Neuronal stem cell (in vitro differentiated cells): ENCODE data around the gene ZNHIT2.
"Not testable (repeated sequence)": the region's sequence is repeated elsewhere in the genome, so short reads cannot be mapped to it uniquely, and the experiment has no call there.

Source experiments
- DNase-seq: peaks from one replicate; pipeline ENCODE4 v3.0.0-alpha.2; 2013; ENCODE audit warnings: low spot score
- H2AFZ ChIP-seq: one replicate; pipeline ENCODE4 v1.6.1; 2013; ENCODE audit warnings: mild to moderate bottlenecking, low read length, inconsistent platforms
- H2AK5ac ChIP-seq: 2 replicates; pipeline ENCODE4 v1.6.1; 2013; ENCODE audit warnings: low read depth, mild to moderate bottlenecking, inconsistent platforms, low read length, moderate library complexity, mixed read lengths
- H2BK120ac ChIP-seq: 2 replicates; pipeline ENCODE4 v1.6.1; 2013; ENCODE audit warnings: low read depth, mild to moderate bottlenecking, inconsistent platforms, low read length, moderate library complexity, mixed read lengths
- H2BK12ac ChIP-seq: one replicate; pipeline ENCODE4 v1.6.1; 2013; ENCODE audit warnings: low read length, inconsistent platforms
- H2BK15ac ChIP-seq: 2 replicates; pipeline ENCODE4 v1.6.1; 2013; ENCODE audit warnings: mild to moderate bottlenecking, low read length, inconsistent platforms, mixed read lengths
- H2BK5ac ChIP-seq: one replicate; pipeline ENCODE4 v1.6.1; 2013; ENCODE audit warnings: inconsistent platforms, mild to moderate bottlenecking, low read length, moderate library complexity
- H3K14ac ChIP-seq: one replicate; pipeline ENCODE4 v1.6.1; 2013; ENCODE audit warnings: low read length, inconsistent platforms
- H3K18ac ChIP-seq: 2 replicates; pipeline ENCODE4 v1.6.1; 2013; ENCODE audit warnings: low read length, inconsistent platforms
- H3K23ac ChIP-seq: 2 replicates; pipeline ENCODE4 v1.6.1; 2013; ENCODE audit warnings: low read depth, mild to moderate bottlenecking, mixed read lengths, low read length, inconsistent platforms; ENCODE audit not compliant: poor library complexity
- H3K27ac ChIP-seq: replicated peaks from 3 replicates; pipeline ENCODE4 v1.5.1; 2013; ENCODE audit warnings: low read length, inconsistent platforms
- H3K27me3 ChIP-seq, 3 experiments: 2 replicates each; pipeline ENCODE4 v1.6.1; 2013; ENCODE audit warnings: low read length in 3 of 3, mild to moderate bottlenecking in 2 of 3, inconsistent platforms in 1 of 3, low read depth in 1 of 3, mixed read lengths in 1 of 3, moderate library complexity in 1 of 3; ENCODE audit not compliant: control insufficient read depth in 3 of 3, insufficient read depth in 3 of 3
- H3K36me3 ChIP-seq, 2 donors: replicated peaks in 1 of 2; 2 replicates each; pipeline ENCODE4 v1.6.1; 2013; ENCODE audit warnings: low read length in 2 of 2; ENCODE audit not compliant: control insufficient read depth in 2 of 2, insufficient read depth in 2 of 2
- H3K4ac ChIP-seq: 2 replicates; pipeline ENCODE4 v1.6.1; 2013; ENCODE audit warnings: inconsistent platforms, mild to moderate bottlenecking, low read length, moderate library complexity
- H3K4me1 ChIP-seq, 2 donors: 1 replicate in 1 of 2; 2 replicates in 1 of 2; pipeline ENCODE4 v1.6.1; 2013; ENCODE audit warnings: low read length in 2 of 2, low read depth in 1 of 2; ENCODE audit not compliant: control insufficient read depth in 2 of 2, insufficient read depth in 1 of 2
- H3K4me2 ChIP-seq: one replicate; pipeline ENCODE4 v1.6.1; 2013; ENCODE audit warnings: mild to moderate bottlenecking, low read length, inconsistent platforms; ENCODE audit not compliant: insufficient read depth, poor library complexity, severe bottlenecking
- H3K4me3 ChIP-seq, 2 donors: 2 replicates each; pipeline ENCODE4 v1.5.1; 2013; ENCODE audit warnings: low read length in 2 of 2, mild to moderate bottlenecking in 2 of 2, inconsistent platforms in 1 of 2, moderate library complexity in 1 of 2
- H3K79me1 ChIP-seq: one replicate; pipeline ENCODE4 v1.6.1; 2013; ENCODE audit warnings: low read depth, mild to moderate bottlenecking, inconsistent platforms, low read length, moderate library complexity
- H3K9ac ChIP-seq: one replicate; pipeline ENCODE4 v1.6.1; 2013; ENCODE audit warnings: mild to moderate bottlenecking, low read depth, low read length, inconsistent platforms; ENCODE audit not compliant: poor library complexity
- H3K9me3 ChIP-seq, 2 donors: replicated peaks in 1 of 2; 2 replicates each; pipeline versions ENCODE3 to v1.6.1; 2013; ENCODE audit warnings: low read length in 2 of 2, mild to moderate bottlenecking in 2 of 2, inconsistent platforms in 1 of 2, low read depth in 1 of 2, mixed read lengths in 1 of 2, moderate library complexity in 1 of 2; ENCODE audit not compliant: control insufficient read depth in 2 of 2, insufficient read depth in 1 of 2
- H4K8ac ChIP-seq: one replicate; pipeline ENCODE4 v1.6.1; 2013; ENCODE audit warnings: low read depth, mild to moderate bottlenecking, inconsistent platforms, low read length, moderate library complexity
- H4K91ac ChIP-seq: one replicate; pipeline ENCODE4 v1.6.1; 2013; ENCODE audit warnings: low read length, low read depth, mild to moderate bottlenecking, inconsistent platforms; ENCODE audit not compliant: poor library complexity
- WGBS, 2 donors: extraction: QIAGEN DNeasy Blood & Tissue Kit; methylation state at CpG; one replicate each; pipeline ENCODE4 v1.1.7; 2013; ENCODE audit warnings: missing lambda C conversion rate in 2 of 2, mixed read lengths in 1 of 2; ENCODE audit not compliant: insufficient read length in 2 of 2, insufficient replicate concordance in 1 of 2; ENCODE audit errors: extremely low coverage in 2 of 2; 5-methylcytosine and 5-hydroxymethylcytosine counted together

ZNHIT2 gene

DNA sequence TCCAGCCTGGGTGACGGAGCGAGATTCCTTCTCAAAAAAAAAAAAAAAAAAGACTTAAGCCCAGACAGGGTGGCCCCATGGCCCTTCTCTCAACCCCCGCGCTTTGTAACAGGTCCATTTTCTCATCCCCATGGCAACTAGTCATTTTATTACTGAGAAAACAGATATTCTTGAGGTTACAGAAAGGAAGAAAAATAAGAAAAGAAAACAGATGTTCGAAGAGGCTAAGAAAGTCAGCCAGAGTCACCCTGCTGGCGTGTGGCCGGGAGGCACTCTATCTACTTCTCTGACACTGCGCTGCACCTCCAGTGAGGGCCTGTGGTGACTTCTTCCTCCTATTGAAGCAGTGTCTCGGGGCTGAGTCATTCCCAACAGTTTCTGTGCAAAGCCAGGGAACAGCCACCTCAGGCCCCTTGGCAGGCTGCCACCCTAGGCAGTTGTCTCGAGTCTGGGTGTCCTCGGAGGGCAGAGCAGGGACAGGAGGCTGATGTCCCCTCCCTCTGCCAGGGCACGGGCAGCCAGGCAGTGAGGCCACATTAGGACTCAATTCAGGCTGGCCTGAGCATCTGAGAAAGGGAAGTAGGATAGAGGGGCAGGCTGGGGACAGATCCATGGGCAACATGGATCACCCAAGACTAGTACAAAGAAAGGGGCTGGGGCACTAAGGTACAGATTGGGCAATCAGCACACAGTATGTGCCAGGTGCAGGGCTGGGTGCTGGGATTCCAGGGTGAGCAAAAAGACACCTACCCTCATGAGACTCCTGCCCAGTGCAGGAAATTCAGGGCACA, 33.2 kb upstream of the ZNHIT2 start:
- H3K4me1 ChIP-seq = peaks cover 0 to 9% of the 10 kb centered on the region in 2 donors
- H3K79me1 ChIP-seq = no peaks in the 10 kb centered on the region
- peak overlapping the region; percentile 80 for H2AFZ ChIP-seq
- no CpG with 5 or more reads among the region's 12 CpGs for whole genome bisulfite sequencing, 2 donors
- H3K18ac ChIP-seq = no peak overlapping the region
- DNase-seq = no peak
- H2BK120ac ChIP-seq = no peak overlapping the region
- H3K9ac ChIP-seq = no peak overlapping the region
- no peak overlapping the region for H2BK12ac ChIP-seq
- no peak overlapping the region for H2AK5ac ChIP-seq
- H2BK15ac ChIP-seq = no peak overlapping the region
- no peaks in the 10 kb centered on the region for H3K36me3 ChIP-seq
- H3K4ac ChIP-seq = no peak overlapping the region
- no peak overlapping the region for H3K4me3 ChIP-seq
- no peak overlapping the region for H3K14ac ChIP-seq
- H4K8ac ChIP-seq = no peak overlapping the region
- peaks cover 0 to 4% (median 0%) of the 10 kb centered on the region in 3 experiments for H3K27me3 ChIP-seq
- no peak overlapping the region for H3K27ac ChIP-seq
- H2BK5ac ChIP-seq = no peak overlapping the region
- H3K4me2 ChIP-seq = no peak overlapping the region
- peaks cover 2 to 10% of the 10 kb centered on the region in 2 donors for H3K9me3 ChIP-seq
- H4K91ac ChIP-seq = no peak overlapping the region
- H3K23ac ChIP-seq = no peak overlapping the region

DNA sequence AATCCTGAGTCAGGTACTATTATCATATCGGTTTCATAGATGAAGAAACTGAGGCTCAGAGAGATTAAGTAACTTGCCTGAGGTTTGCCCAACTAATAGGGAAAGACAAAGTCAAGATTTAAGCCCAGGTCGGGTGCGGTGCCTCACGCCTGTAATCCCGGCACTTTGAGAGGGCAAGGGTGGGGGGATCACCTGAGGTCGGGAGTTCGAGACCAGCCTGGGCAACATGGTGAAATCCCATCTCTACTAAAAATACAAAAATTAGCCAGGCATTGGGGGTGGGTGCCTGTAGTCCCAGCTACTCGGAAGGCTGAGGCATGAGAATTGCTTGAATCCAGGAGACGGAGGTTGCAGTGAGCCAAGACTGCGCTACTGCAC, 32.6 kb upstream of the ZNHIT2 start:
- not testable (repeated sequence) for H3K36me3 ChIP-seq, H3K9ac ChIP-seq, H3K4ac ChIP-seq, H2BK15ac ChIP-seq, H4K8ac ChIP-seq, H3K23ac ChIP-seq, H2BK120ac ChIP-seq, H3K27me3 ChIP-seq, H2BK12ac ChIP-seq, H3K4me2 ChIP-seq, H4K91ac ChIP-seq, H3K14ac ChIP-seq, H3K4me1 ChIP-seq, H2AK5ac ChIP-seq, H2BK5ac ChIP-seq, H3K18ac ChIP-seq, H3K79me1 ChIP-seq, DNase-seq, H3K27ac ChIP-seq, H3K4me3 ChIP-seq
- peaks cover 2 to 10% of the 10 kb centered on the region in 2 donors for H3K9me3 ChIP-seq
- whole genome bisulfite sequencing, 2 donors = no CpG with 5 or more reads among the region's 10 CpGs
- peak overlapping the region; percentile 80 for H2AFZ ChIP-seq

DNA sequence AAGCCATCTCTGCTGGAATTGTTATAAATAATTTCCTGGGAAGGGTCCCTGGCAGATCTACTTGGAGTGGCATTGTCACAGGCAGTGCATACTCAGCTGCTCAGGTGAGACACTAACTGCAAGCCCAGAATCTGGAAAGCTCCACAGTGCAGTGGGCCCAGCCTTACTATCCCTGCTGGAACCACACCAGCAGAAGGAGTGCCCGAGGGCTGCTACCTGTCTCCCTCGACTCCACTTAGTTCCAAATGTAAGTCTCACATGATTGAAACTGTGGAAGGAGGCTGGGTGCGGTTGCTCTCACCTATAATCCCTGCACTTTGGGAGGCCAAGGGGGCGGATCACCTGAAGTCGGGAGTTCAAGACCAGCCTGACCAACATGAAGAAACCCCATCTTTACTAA, 31.2 kb upstream of the ZNHIT2 start:
- Histone ChIP-seq H3K23ac (no peak overlapping the region), H3K9ac (no peak overlapping the region), H2BK15ac (no peak overlapping the region), H4K8ac (no peak overlapping the region), H3K18ac (no peak overlapping the region), H2AK5ac (no peak overlapping the region), H3K9me3 (peaks cover 2 to 10% of the 10 kb centered on the region in 2 donors), H3K4me1 (peaks cover 0 to 9% of the 10 kb centered on the region in 2 donors), H2AFZ (no peak overlapping the region), H3K27me3 (peaks cover 0 to 4% (median 0%) of the 10 kb centered on the region in 3 experiments), H3K36me3 (no peaks in the 10 kb centered on the region), H2BK120ac (no peak overlapping the region), H3K79me1 (no peaks in the 10 kb centered on the region), H3K27ac (no peak overlapping the region), H3K4me2 (no peak overlapping the region), H4K91ac (no peak overlapping the region), H3K4ac (no peak overlapping the region), H3K14ac (no peak overlapping the region), H2BK12ac (no peak overlapping the region), H2BK5ac (no peak overlapping the region), H3K4me3 (no peak overlapping the region)
- no CpG with 5 or more reads among the region's 5 CpGs for WGBS, 2 donors
- DNase-seq = no peak

DNA sequence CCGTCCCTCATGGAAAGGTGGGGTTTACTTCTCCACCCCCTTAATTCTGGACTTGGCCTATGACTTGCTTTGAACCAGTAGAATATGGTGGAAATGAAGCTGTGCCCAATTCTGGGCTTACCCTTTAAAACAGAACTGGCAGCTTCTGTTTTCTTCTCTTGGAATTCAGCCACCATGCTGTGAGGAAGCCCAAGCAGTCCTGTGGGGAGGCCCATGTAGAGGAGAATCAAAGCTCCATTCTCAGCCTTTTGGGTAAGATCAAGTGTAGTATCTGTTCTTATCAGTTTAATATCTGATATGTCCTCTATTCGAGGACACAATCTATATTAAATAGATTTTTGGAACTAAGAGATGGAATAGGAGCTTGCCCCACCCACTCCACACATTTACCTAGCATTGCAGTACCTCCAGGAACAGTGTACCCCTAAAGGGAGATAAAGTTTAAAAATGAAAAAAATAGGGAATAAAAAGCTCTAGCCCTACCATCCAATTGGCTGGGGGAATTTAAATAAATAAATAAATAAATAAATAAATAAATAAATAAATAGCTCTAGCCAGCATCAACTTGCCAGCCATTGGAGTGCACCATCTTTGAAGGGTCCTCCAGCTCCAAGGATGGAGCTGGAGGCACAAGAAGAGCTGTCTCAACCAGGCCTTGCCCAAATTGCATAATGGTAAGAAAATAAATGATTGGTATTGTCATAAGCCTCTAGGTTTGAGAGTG, 30.0 kb upstream of the ZNHIT2 start:
- WGBS, 2 donors = no CpG with 5 or more reads among the region's 2 CpGs
- no peaks in the 10 kb centered on the region for H3K36me3 ChIP-seq
- peaks cover 2 to 10% of the 10 kb centered on the region in 2 donors for H3K9me3 ChIP-seq
- H3K18ac ChIP-seq = no peak overlapping the region
- no peak overlapping the region for H2AK5ac ChIP-seq
- no peak overlapping the region for H3K23ac ChIP-seq
- H3K14ac ChIP-seq = no peak overlapping the region
- H2BK120ac ChIP-seq = no peak overlapping the region
- no peak for DNase-seq
- no peak overlapping the region for H2BK5ac ChIP-seq
- no peak overlapping the region for H4K91ac ChIP-seq
- H3K9ac ChIP-seq = no peak overlapping the region
- H3K27me3 ChIP-seq = peaks cover 0 to 4% (median 0%) of the 10 kb centered on the region in 3 experiments
- H2BK15ac ChIP-seq = no peak overlapping the region
- no peaks in the 10 kb centered on the region for H3K79me1 ChIP-seq
- H3K27ac ChIP-seq = no peak overlapping the region
- no peak overlapping the region for H2BK12ac ChIP-seq
- H3K4me1 ChIP-seq = peaks cover 0 to 9% of the 10 kb centered on the region in 2 donors
- no peak overlapping the region for H4K8ac ChIP-seq
- no peak overlapping the region for H3K4me3 ChIP-seq
- H3K4me2 ChIP-seq = no peak overlapping the region
- no peak overlapping the region for H2AFZ ChIP-seq
- no peak overlapping the region for H3K4ac ChIP-seq
